Skin of body (tissue), 2 donors: ENCODE data around the gene PRKN. TPM values are rescaled to one million over a fixed set of nuclear protein-coding genes. Genes with fewer than 3 reads are reported as not detected.

Source experiments
- DNase-seq: peaks from one replicate; lab custom pipeline; 2025; lab: John Stamatoyannopoulos, UW
- total RNA-seq: library from RNA; depleted of rRNA; stranded (reverse); fragments of >200 nt; gene quantifications from one replicate; pipeline ENCODE4 v1.2.3, GENCODE V29; 2014

PRKN gene
- total RNA-seq, 1 donor from 2014 or later: 5.2 TPM

DNA sequence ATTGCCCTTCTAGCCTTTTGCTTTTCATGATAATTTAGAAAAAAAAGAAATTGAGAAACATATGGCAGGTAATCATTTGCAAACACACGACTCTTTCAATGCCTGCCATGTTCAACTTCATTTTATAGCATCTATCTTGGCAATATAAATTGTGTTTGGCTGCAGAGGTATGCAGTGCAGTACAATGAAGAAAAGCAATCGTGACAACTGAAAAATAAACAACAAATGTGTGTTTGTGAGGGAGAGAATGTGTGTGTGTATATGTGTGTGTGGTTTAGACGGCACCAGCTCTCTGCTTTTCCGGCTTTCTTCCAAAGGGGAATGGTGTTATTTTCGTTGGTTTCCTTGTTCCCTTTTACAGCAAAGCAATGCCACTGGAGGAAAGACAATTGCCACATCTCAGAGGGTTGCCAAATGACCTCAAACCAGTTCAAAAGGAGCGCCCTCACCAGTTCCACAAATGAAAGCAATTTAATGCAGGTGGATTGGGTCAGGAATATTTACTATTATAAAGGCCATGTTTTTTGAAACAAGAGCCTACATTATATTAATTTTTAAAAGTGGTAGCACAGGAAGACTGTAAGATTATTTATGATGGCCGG lies 587.2 kb downstream of the PRKN start:
- DNase-seq: no peak

DNA sequence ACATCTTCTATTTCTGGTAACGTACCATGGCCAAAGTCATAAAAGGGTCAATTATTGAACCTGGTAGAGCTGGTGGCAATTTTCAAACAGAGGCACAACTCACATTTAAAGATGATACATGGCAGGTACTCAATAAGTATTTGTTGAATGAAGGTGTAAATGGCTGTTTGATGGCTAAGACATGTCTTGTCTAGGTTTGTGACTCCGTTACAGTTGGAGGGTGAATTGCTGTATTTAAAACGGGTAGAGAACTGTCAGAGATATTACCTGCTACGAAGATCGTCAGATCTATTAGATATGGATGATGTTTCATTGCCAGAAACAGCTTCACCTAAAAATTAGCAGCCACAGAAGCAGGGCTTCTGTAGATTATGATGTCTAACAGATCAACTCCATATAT lies 601.9 kb downstream of the PRKN start:
- no peak for DNase-seq

DNA sequence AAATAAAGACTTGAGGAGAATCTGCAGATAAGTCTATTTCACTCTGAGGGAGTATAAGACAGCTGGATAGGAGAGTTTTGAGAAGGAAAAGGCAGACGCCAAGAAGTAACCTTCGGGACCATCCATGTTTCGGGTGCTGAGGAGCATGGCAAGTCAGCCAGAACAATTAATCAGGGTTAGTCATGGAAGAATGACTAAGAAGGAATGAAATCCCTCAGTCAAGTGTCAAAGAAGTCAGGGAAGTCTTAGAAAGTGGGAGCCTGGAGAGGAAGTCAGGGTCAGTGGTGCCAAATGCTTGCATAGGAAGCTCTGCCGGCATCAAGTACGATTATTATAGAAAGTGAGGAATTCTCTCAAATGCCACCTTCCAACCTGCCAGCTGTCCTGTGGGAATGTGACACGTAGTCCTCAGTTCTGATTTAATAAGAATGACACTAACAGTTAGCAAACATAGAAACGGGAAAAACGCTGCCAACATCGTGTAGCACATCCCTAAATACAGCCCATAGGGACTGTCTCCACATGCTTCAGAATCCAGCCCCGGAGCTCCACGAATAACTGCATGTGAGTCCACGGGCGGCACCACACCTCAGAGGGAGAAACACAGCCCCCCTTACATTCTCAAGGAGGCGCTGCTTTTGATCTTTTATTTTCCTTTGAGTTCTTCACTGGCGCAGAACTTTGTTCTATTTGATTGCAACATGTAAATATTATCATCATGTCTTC lies 602.7 kb downstream of the PRKN start:
- DNase-seq: no peak

DNA sequence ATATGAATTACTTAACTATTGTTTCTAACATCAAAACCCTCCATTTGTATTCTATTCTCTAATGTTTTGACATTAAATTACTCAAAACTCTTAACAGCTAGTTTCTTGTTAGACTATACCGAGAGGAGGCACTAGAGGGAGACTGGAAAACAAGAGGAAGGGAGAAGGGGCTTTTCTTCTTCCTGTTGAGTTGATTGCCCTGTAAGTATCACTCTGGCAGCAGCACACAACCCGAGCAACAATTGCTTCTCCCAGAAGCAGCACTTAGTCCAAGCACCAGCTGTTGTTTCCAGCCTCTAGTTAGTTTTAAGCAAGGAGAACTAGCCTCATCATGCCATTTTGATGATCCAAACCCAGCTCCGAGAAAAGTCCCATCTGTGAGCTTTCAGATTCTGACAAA lies 603.8 kb downstream of the PRKN start:
- no peak for DNase-seq

DNA sequence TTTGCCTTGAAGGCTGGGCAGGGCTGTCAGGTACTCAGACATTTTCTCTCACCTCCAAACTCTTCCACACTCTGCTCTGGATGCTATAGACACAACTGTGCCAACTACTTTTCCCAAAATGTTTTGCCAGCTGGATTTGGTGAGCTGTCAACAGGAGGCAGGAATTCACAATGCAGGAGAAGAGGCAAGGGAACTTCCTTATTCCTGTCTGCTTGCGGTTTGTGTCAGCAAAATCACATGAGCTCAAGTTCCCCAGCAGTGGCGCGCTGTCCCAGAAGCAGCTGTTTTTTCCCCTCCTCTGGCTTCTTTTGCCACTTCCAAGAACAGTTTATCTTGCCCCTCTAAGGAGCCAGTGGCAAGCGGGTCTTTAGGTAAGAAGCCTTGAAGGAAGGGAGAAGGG lies 608.2 kb downstream of the PRKN start:
- DNase-seq: peak; percentile 50

DNA sequence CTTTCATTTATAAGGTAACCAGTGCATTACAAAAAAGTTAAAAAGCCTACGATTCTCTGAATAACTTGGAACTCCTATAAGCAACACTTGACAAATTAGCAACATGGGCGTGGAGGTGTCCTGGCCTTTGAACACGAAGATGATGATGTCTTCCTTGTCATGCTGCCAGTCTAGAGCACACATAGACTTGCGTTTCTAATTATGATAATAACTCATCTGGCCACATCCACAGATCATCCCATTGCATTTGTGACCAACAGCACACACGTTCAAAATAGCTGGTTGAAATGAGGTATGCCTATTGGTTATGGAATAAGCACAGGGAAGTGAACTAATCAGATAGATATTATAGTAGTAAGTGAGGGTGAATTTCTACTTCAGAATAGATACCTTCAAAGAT lies 608.9 kb downstream of the PRKN start:
- DNase-seq: no peak

DNA sequence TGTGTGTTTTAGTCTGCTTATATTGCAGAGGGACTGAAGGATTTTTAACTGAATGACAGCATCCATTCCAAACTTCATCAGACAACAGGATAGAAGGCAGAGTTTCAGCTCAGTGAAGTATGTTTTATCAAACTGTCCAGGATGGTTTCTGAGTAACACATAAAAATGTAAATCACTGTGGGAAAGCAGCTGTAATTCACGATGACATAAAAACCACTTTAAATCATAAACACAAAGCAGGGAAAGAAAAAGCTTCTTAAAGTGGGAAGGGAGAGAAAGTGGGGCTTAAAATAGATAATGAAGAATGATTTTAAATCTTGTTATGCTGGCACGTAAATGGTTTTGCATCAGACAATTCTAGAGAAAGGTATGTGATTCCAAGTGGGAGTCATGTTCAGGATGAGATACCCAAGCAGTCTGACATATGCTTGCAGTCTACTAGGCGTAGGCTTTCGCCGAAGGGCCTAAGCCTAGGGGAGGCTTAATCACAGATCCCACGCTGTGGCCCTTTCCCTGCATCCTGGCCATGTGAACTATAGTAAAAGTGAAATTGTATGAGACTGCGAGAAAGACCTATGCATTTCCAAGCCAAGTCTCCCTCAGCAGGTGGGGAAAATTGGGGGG lies 610.6 kb downstream of the PRKN start:
- no peak for DNase-seq

DNA sequence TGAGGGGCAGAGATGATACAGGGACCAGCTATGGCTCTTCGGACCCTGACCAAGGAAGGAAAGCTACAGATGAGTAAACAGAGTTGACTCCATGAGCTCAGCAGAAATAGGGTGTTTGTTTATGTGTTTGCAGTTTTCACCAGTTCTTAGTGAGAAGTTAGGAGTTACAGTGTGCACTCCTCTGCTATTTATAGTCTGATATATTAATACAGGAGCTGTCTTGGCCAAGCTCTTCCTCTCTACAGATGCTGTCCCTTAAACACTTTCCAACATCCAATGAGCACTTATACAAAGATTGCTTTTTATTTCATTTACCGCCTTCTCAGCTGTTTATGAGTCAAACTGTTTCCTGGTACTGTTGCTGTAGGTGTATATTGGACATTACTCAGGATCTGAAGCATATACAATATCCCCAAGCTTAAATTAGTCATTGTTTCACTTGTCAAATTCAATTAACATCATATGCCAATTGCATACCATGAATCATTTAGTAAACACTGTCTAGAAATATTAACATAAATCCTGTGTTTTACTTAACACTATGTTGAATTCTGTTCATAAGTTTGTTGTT lies 618.0 kb downstream of the PRKN start:
- no peak for DNase-seq

DNA sequence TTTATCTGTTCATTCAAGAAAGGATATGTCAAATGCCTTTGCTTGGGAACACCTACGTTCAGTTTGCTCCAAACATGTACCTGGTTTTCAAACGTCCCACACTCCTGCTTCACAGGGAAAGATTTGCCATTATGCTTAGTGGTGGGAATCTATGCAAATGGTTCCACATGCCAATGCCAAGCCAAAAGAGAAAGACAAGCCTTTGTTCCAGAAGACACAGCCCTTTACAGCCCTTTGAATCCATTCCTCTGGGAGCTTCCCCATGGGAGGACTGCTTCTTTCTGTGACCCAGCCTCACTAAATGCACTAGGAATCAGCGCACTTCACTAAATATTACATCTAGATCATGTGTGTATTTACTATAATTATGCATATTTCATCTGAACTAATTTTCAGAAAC lies 619.5 kb downstream of the PRKN start:
- DNase-seq: no peak

DNA sequence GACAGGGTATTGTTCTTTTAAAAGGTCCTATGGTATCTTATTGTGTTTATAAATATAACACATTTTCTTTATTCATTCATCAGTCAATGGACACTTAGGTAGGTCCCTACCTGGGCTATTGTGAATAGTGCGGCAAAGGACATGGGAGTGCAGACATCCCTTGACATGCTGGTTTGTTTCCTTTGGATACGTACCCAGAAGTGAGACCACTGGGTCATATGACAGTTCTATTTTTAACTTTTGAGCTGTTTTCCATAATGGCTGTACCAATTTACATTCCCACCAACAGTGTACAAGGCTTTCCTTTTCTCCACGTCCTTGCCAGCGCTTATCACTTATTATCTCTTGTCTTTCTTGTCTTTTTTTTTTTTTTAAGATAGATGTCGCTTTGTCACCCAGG lies 627.5 kb downstream of the PRKN start:
- DNase-seq: no peak

DNA sequence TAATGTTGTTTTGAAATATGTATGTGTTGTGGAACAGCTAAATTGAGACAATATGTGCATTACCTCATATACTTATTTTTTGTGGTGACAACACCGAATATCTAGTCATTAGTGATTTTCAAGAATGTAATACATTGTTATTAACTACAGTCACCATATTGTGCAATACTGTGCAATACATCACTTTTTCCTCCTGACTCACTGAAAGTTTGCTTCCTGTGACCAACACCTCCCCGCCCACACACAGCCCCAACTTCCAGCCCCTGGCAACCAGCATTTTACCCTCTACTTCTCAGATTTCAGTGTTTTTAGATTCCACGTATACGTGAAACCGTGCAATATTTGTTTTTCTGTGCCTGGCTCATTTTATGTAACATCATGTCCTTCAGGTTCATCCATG lies 627.9 kb downstream of the PRKN start:
- peak; percentile 77 for DNase-seq

DNA sequence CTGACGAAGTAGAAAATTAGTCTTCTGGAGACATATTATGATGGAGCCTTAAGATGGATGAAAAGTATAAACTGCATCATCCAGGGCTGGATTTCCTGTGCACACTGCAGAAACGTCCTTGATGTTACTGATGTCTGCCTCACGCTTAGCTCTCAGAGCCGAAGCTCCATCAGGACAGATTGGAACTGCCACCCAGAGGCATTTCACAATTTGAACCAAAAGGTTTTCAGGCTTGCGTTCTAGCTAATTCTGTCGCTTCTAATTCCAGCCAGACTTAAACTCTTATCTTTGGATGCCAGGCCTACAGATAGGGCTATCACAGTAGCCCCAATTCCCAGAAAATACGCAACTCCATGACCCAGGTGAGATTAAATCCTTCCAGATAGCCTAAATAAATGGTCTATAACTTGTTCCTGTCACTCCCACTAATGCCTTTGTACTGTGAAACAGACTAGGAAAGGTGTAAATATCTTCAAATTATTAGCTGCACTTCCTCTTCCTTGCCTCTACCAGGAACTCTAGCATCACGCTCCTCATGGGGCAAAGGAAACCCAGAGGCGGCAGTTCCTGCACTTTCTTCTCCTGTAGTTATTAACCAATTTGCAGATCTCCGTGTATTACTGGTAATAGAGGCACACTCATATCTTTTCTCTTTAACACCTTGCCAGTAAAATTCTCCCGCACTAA lies 634.6 kb downstream of the PRKN start:
- no peak for DNase-seq

DNA sequence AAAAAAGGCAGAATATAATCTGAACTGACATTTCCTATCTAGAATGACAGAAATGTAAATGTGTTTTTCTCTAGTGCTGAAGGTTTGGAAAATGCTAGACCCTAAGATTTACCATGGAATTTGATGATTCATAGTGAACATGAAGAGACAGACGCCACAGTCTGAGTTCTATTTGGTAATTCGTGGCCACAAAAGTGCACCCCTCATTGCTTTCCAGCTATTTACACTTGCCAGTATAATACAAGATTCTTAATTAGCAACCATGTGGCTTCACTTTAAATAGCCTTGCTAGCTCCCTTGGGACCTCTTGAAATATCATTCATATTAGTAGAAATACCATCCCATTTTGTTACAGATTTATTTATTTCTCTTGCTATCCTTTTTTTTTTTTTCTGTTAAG lies 636.8 kb downstream of the PRKN start:
- no peak for DNase-seq

DNA sequence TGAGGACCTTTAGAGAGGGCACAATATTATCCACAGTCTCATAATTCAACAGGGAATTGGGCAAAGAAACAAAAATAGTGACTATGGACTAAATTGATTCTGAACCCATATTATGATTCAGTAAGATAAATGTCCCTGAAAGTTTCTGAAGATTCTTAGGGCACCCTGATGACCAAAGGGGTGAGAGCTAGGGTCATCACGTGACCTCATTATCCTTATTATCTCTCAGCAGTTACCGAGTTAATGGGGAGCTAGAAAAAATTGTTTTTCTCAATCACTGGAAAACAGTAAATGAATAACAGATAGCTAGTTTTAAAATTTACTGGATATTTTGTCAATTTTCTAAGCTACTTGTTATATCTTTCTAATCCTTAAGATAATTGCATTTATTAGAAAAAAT lies 639.5 kb downstream of the PRKN start:
- no peak for DNase-seq

DNA sequence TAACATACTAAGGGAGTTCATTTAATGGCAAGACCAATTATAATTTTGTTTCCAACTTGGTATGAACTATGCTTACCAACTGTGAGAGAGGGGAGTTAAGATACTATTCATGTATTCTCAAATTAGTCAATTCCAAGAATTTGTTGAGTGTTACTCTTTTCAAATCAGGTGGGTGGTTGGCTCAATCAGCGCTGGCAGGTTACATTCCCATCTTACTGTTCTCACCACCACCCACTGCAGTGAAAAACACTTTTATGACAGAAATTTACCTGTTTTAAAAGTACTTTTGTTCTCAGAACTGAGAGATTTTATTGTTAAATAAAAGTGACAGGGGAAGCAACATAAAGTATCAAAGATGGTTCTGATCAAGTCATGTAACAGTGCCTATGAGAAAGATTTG lies 642.0 kb downstream of the PRKN start:
- no peak for DNase-seq

DNA sequence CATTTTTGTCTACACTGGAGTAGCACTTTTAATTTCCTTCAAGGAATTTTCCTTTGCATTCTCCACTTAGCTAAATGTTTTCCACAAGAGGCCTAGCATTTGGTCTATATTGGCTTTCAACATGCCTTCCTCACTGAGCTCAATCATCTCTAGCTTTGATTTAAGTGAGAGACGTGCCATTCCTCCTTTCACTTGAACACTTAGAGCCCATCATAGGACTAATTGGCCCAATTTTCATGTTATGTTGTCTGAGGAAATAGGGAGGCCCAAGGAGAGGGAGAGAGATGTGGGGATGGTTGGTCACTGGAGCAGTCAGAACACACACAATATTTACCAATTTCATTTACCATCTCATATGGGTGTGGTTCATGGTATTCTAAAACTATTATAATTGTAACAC lies 645.0 kb downstream of the PRKN start:
- no peak for DNase-seq

DNA sequence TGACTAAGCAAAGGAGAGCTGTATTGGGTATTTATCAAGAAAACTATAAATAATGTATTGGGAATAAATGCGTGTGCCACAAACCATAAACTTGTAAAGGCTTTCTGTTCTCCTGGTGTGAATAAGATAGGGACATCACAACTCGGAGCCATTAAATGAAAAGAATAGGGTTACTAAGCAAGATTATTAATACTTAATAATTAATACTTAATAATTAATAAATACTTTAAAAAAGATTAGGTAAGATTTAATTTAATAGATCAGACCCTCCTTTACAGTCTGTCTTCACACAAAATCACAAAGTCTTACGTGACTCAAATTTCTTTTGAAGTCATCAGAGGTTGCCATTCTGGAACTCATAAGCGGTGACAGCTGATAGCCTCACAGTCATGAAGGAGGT lies 648.9 kb downstream of the PRKN start:
- DNase-seq: no peak

DNA sequence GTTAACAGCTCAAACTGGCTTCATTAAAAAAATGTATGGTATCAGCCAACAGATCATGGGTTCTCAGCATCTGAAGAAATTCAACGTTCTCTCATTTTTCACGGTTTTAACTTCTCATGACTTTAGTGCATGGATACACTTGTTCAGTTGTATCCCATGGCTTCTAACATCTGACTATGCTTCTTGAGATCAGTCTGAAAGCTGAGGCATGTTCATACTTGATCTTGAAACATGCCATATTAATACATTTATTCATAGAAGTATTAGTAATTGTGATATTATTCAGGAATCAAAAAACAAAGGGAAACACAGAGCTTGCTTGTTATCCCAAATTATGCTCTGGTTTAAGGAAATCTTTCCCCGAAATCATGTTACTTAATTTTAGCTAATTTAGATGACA lies 649.4 kb downstream of the PRKN start:
- no peak for DNase-seq

DNA sequence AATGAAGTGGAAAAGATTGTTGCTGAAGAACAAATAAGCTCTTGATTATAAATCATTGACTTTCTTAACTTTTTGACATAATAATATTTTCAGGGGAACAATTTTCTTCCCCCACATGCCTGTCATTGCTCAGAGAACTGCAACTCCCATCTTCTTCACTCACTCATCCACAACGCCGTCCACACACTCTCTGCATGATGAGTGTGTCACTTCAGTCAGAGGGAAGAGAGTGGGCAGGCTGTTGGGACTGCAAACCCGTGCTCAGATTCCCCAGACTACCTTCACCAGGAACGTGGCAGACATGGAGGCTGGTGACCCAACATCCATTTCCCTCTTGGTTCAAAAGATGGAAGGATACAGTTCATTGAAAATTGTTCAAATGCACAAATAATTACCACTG lies 650.8 kb downstream of the PRKN start:
- DNase-seq: no peak

DNA sequence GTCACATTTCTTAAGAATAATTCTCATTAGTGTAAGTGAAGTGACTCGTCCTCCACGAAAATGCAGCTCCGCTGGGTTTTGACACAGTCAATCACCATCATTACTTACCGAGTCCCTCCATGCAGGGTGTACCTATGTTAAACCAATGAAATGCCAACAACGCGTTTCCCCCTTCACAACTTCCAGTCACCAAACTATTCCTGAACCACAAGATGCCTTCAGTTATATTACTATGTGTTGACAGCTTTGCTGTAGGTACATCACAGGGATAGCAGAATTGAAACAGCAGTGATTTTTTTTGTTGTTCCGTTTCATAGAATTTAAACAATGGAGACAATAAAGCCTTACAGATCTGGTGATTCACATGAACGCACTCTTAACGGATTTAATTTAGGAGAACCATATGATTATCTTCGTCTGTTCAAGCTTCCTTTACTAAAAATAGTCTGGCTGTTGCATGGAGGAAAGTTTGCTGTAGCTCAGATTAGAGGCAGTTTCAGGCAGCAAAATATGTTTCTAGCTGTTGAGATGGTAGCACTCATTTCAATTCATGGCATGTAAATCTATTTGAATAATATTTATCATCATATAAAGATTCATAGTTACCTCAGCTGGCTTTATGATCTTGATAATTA lies 652.8 kb downstream of the PRKN start:
- peak; percentile 40 for DNase-seq

DNA sequence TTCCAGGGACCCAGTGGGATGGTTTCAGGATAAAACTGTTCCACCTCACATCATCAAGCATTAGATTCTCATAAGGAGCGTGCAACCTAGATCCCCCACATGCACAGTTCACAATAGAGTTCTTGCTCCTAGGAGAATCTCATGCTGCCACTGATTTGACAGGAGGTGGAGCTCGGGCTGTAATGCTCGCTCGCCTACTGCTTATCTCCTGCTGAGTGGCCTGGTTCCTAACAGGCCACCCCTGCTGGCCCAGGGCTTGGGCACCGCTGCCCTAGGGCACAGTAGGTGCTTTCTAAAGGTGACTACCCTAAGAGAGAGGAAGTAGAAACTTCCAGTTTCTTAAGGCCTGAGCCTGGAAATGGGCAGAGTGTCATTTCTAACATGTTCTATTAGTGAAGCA lies 656.9 kb downstream of the PRKN start:
- DNase-seq: no peak

DNA sequence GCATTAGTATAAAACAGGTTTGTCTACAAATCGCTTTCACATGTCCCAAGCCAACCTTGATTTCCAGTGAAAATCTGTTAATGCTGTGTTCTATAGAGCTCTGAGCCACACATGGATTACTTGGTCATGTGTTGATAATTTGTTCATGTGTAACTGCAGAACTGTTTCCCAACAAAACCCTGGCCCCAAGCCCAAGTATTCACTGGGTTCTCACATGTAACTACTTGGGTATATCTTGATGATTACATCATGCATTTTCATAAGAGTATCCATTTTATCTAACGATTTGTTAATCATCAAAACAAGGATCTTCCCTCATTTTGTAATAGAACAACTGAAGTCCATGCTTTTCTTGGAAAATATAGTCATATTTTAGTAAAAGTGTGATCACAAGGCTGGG lies 657.6 kb downstream of the PRKN start:
- DNase-seq: no peak
